Keratinocyte (primary cell): Measurements from ENCODE around the gene COPA.

Source experiments
- EZH2 ChIP-seq: IDR thresholded peaks from one replicate; pipeline ENCODE4 v1.6.1; 2012; ENCODE audit warnings: inconsistent platforms, mild to moderate bottlenecking, low read length, moderate library complexity
- TF ChIP-seq, protein P1 (sequence below), 3 experiments: IDR thresholded peaks in 1 of 3; conservative IDR thresholded peaks in 1 of 3; optimal IDR thresholded peaks in 1 of 3; 2 replicates in 2 of 3; 3 replicates in 1 of 3; pipeline versions ENCODE3 to v1.5.1; 2011; ENCODE audit warnings: low read length in 3 of 3, mild to moderate bottlenecking in 3 of 3, moderate library complexity in 2 of 3, control low read depth in 1 of 3, inconsistent platforms in 1 of 3; ENCODE audit not compliant: insufficient read depth in 2 of 3; ENCODE audit errors: extremely low read depth in 1 of 3

GRCh38 chr1:160284782-160285344, 58.2 kb downstream of the COPA start, which contains the start of gene PEX19:
- TF ChIP-seq EZH2 = no peak
- TF ChIP-seq, protein P1, sequence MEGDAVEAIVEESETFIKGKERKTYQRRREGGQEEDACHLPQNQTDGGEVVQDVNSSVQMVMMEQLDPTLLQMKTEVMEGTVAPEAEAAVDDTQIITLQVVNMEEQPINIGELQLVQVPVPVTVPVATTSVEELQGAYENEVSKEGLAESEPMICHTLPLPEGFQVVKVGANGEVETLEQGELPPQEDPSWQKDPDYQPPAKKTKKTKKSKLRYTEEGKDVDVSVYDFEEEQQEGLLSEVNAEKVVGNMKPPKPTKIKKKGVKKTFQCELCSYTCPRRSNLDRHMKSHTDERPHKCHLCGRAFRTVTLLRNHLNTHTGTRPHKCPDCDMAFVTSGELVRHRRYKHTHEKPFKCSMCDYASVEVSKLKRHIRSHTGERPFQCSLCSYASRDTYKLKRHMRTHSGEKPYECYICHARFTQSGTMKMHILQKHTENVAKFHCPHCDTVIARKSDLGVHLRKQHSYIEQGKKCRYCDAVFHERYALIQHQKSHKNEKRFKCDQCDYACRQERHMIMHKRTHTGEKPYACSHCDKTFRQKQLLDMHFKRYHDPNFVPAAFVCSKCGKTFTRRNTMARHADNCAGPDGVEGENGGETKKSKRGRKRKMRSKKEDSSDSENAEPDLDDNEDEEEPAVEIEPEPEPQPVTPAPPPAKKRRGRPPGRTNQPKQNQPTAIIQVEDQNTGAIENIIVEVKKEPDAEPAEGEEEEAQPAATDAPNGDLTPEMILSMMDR (optimal IDR thresholded peaks at IDR 0.05 in 1 of 3, IDR thresholded peaks at IDR 0.05 in 1 of 3, conservative IDR thresholded peaks at IDR 0.05 in 1 of 3; ENCODE audit: extremely low read depth in 1 of 3, insufficient read depth in 2 of 3, low read length in 3 of 3) = no peak
